H1 (cell line): Measurements from ENCODE around the gene ODF4. TPM values are rescaled to one million over a fixed set of nuclear protein-coding genes. Genes with fewer than 3 reads are reported as not detected.
A peak's percentile ranks its signal among the peaks of the same experiment; 100 is the strongest.

Source experiments
- CTCF ChIA-PET: fragments of 300-600 bp; sonication (Branson Sonifier 250); formaldehyde crosslinking; loops from one replicate; lab custom pipeline; 2021; ENCODE audit not compliant: partially characterized antibody; lab: Charles Lee
- POLR2A ChIA-PET: fragments of 300-600 bp; sonication (Branson Sonifier 250); formaldehyde crosslinking; loops from one replicate; lab custom pipeline; 2021; ENCODE audit warnings: inconsistent platforms; ENCODE audit not compliant: partially characterized antibody; lab: Charles Lee
- DNase-seq, 2 experiments: peaks; one replicate each; pipeline versions ENCODE4 v3.0.0 to v3.0.0-alpha.2; 2010 to 2022; ENCODE audit warnings: low spot score in 2 of 2, low read depth in 1 of 2, mixed read lengths in 1 of 2
- FAIRE-seq: peaks from 2 replicates; lab custom pipeline; 2011; peaks lifted over from hg19 to GRCh38; lab: Jason Lieb, UNC
- H2AFZ ChIP-seq: 2 replicates; pipeline ENCODE4 v1.8.1; 2012; ENCODE audit warnings: low read length, inconsistent platforms
- H2AK5ac ChIP-seq: 2 replicates; pipeline ENCODE4 v1.6.1; 2013; ENCODE audit warnings: low read depth, low read length
- H2BK120ac ChIP-seq: replicated peaks from 2 replicates; pipeline ENCODE3; 2013; ENCODE audit warnings: low read depth, low read length, inconsistent platforms
- H2BK12ac ChIP-seq: 2 replicates; pipeline ENCODE4 v1.6.1; 2013; ENCODE audit warnings: low read depth, low read length
- H2BK15ac ChIP-seq: 2 replicates; pipeline ENCODE4 v1.6.1; 2013; ENCODE audit warnings: low read length
- H2BK20ac ChIP-seq: 2 replicates; pipeline ENCODE4 v1.6.1; 2013; ENCODE audit warnings: low read length
- H2BK5ac ChIP-seq: 2 replicates; pipeline ENCODE4 v1.6.1; 2013; ENCODE audit warnings: low read depth, low read length
- H3K14ac ChIP-seq: 2 replicates; pipeline ENCODE4 v1.6.1; 2013; ENCODE audit warnings: inconsistent platforms; ENCODE audit not compliant: insufficient read length
- H3K18ac ChIP-seq: 2 replicates; pipeline ENCODE4 v1.6.1; 2013; ENCODE audit warnings: low read length; ENCODE audit errors: extremely low read depth
- H3K23ac ChIP-seq: 2 replicates; pipeline ENCODE4 v1.6.1; 2013; ENCODE audit warnings: inconsistent platforms; ENCODE audit not compliant: insufficient read length
- H3K23me2 ChIP-seq: 2 replicates; pipeline ENCODE4 v1.6.1; 2013; ENCODE audit warnings: low read depth, low read length
- H3K27ac ChIP-seq: 2 replicates; pipeline ENCODE4 v1.6.1; 2011; ENCODE audit warnings: low read depth, low read length, inconsistent platforms
- H3K27me3 ChIP-seq, 4 experiments: replicated peaks in 1 of 4; 1 replicate in 1 of 4; 2 replicates in 3 of 4; pipeline versions ENCODE4 v1.6.1 to v1.8.1; 2011 to 2013; ENCODE audit warnings: low read length in 3 of 4, mild to moderate bottlenecking in 3 of 4, inconsistent platforms in 2 of 4, mixed read lengths in 2 of 4, moderate library complexity in 1 of 4; ENCODE audit not compliant: control insufficient read depth in 3 of 4, insufficient read depth in 3 of 4; ENCODE audit errors: extremely low read depth in 1 of 4
- H3K36me3 ChIP-seq, 4 experiments: 2 replicates each; pipeline versions ENCODE4 v1.6.1 to v1.8.1; 2011 to 2013; ENCODE audit warnings: mild to moderate bottlenecking in 4 of 4, low read length in 3 of 4, moderate library complexity in 2 of 4, control low read depth in 1 of 4, inconsistent platforms in 1 of 4; ENCODE audit not compliant: insufficient read depth in 4 of 4, control insufficient read depth in 2 of 4
- H3K4ac ChIP-seq: replicated peaks from 2 replicates; pipeline ENCODE3; 2013; ENCODE audit warnings: low read length, low read depth, mixed read lengths, inconsistent platforms; ENCODE audit not compliant: insufficient read length
- H3K4me1 ChIP-seq, 4 experiments: replicated peaks in 1 of 4; 1 replicate in 1 of 4; 2 replicates in 3 of 4; pipeline versions ENCODE4 v1.6.1 to v1.8.1; 2011 to 2013; ENCODE audit warnings: low read length in 3 of 4, inconsistent platforms in 2 of 4, mixed read lengths in 1 of 4; ENCODE audit not compliant: insufficient read depth in 4 of 4, control insufficient read depth in 3 of 4
- H3K4me2 ChIP-seq, 2 experiments: 2 replicates each; pipeline versions ENCODE4 v1.6.1 to v1.8.1; 2011 to 2013; ENCODE audit warnings: low read depth in 2 of 2, low read length in 2 of 2, control low read depth in 1 of 2, inconsistent platforms in 1 of 2, mild to moderate bottlenecking in 1 of 2; ENCODE audit not compliant: insufficient read depth in 1 of 2
- H3K4me3 ChIP-seq, 4 experiments: fragments of 200-600, 300-600 bp in 1 of 4; sonication (generic), shearing (Covaris generic), sonication (Bioruptor Twin) in 1 of 4; 2 replicates each; pipeline versions ENCODE4 v1.5.1 to v1.8.1; 2011 to 2016; ENCODE audit warnings: low read length in 4 of 4, low read depth in 3 of 4, control low read depth in 2 of 4, inconsistent platforms in 2 of 4, mild to moderate bottlenecking in 2 of 4, mixed read lengths in 1 of 4, moderate library complexity in 1 of 4; ENCODE audit not compliant: insufficient read depth in 2 of 4; ENCODE audit errors: extremely low read depth in 1 of 4
- H3K56ac ChIP-seq: replicated peaks from 2 replicates; pipeline ENCODE3; 2013; ENCODE audit warnings: low read depth, mild to moderate bottlenecking, mixed read lengths, low read length, inconsistent platforms; ENCODE audit not compliant: insufficient read length
- H3K79me1 ChIP-seq: 2 replicates; pipeline ENCODE4 v1.6.1; 2013; ENCODE audit warnings: low read depth, low read length, control low read depth
- H3K79me2 ChIP-seq, 2 experiments: 2 replicates each; pipeline versions ENCODE4 v1.6.1 to v1.8.1; 2012 to 2013; ENCODE audit warnings: low read length in 2 of 2, mild to moderate bottlenecking in 2 of 2, inconsistent platforms in 1 of 2; ENCODE audit not compliant: insufficient read depth in 2 of 2, control insufficient read depth in 1 of 2
- H3K9ac ChIP-seq, 4 experiments: replicated peaks in 1 of 4; 1 replicate in 1 of 4; 2 replicates in 3 of 4; pipeline versions ENCODE4 v1.6.1 to v1.8.1; 2011 to 2013; ENCODE audit warnings: low read depth in 3 of 4, low read length in 3 of 4, control low read depth in 2 of 4, mild to moderate bottlenecking in 2 of 4, moderate library complexity in 2 of 4, inconsistent platforms in 1 of 4; ENCODE audit errors: extremely low read depth in 1 of 4
- H3K9me3 ChIP-seq, 2 experiments: 2 replicates each; pipeline versions ENCODE4 v1.6.1 to v1.8.1; 2012 to 2013; ENCODE audit warnings: mild to moderate bottlenecking in 2 of 2, moderate library complexity in 2 of 2, control low read depth in 1 of 2, inconsistent platforms in 1 of 2, low read depth in 1 of 2, low read length in 1 of 2, mixed read lengths in 1 of 2; ENCODE audit not compliant: insufficient read depth in 2 of 2
- H4K20me1 ChIP-seq, 2 experiments: replicated peaks in 1 of 2; 2 replicates each; pipeline versions ENCODE3 to v1.8.1; 2011 to 2013; ENCODE audit warnings: inconsistent platforms in 2 of 2, low read length in 2 of 2, mild to moderate bottlenecking in 1 of 2; ENCODE audit not compliant: insufficient read depth in 2 of 2, control insufficient read depth in 1 of 2
- H4K5ac ChIP-seq: 2 replicates; pipeline ENCODE4 v1.6.1; 2013; ENCODE audit warnings: low read length, low read depth, mixed read lengths, inconsistent platforms; ENCODE audit not compliant: insufficient read length
- H4K8ac ChIP-seq: 2 replicates; pipeline ENCODE4 v1.8.0; 2013; ENCODE audit warnings: mild to moderate bottlenecking, moderate library complexity, low read length, inconsistent platforms; ENCODE audit not compliant: insufficient read depth; ENCODE audit errors: extremely low read depth
- H4K91ac ChIP-seq: replicated peaks from 2 replicates; pipeline ENCODE3; 2013; ENCODE audit warnings: low read length, mixed read lengths, inconsistent platforms; ENCODE audit not compliant: insufficient read length
- ASH2L ChIP-seq: fragments of 200-600, 300-600 bp; sonication (generic); IDR thresholded peaks from one replicate; pipeline ENCODE4 v1.7.1; 2017; ENCODE audit warnings: low read length
- CTCF ChIP-seq, 3 experiments: IDR thresholded peaks; 1 replicate in 2 of 3; 2 replicates in 1 of 3; pipeline versions ENCODE4 v1.5.1 to v1.6.1; 2011; ENCODE audit warnings: low read length in 3 of 3, mild to moderate bottlenecking in 3 of 3, inconsistent platforms in 2 of 3, low read depth in 1 of 3, moderate library complexity in 1 of 3; ENCODE audit not compliant: insufficient read depth in 1 of 3; ENCODE audit errors: control extremely low read depth in 1 of 3
- GABPA ChIP-seq: IDR thresholded peaks from 2 replicates; pipeline ENCODE4 v1.6.1; 2011; ENCODE audit warnings: mild to moderate bottlenecking, low read length, moderate library complexity, borderline replicate concordance; ENCODE audit not compliant: insufficient read depth
- GTF2F1 ChIP-seq: IDR thresholded peaks from 2 replicates; pipeline ENCODE4 v1.6.1; 2012; ENCODE audit warnings: low read depth, low read length, improper control_type of control experiment, borderline replicate concordance
- POLR2A ChIP-seq, 2 experiments: IDR thresholded peaks; 1 replicate in 1 of 2; 2 replicates in 1 of 2; pipeline ENCODE4 v1.6.1; 2011; ENCODE audit warnings: low read depth in 2 of 2, low read length in 2 of 2, mild to moderate bottlenecking in 2 of 2; ENCODE audit errors: control extremely low read depth in 1 of 2
- RBBP5 ChIP-seq: IDR thresholded peaks from 2 replicates; pipeline ENCODE4 v1.7.1; 2012; ENCODE audit warnings: low read depth, mild to moderate bottlenecking, inconsistent platforms, low read length, moderate library complexity, borderline replicate concordance
- SIN3A ChIP-seq, 2 experiments: IDR thresholded peaks in 1 of 2; conservative IDR thresholded peaks in 1 of 2; 2 replicates each; pipeline ENCODE4 v1.6.1; 2011 to 2012; ENCODE audit warnings: low read length in 2 of 2, improper control_type of control experiment in 1 of 2, low read depth in 1 of 2, mild to moderate bottlenecking in 1 of 2
- SP4 ChIP-seq: IDR thresholded peaks from 2 replicates; pipeline ENCODE4 v1.6.1; 2012; ENCODE audit warnings: low read length, inconsistent platforms
- SUZ12 ChIP-seq: fragments of 200-600 bp; sonication (generic); IDR thresholded peaks from 2 replicates; pipeline ENCODE4 v1.6.1; 2012; ENCODE audit warnings: mild to moderate bottlenecking, inconsistent platforms, low read length, moderate library complexity, mixed read lengths
- WGBS, 2 experiments: shearing (Covaris generic) in 1 of 2; methylation state at CpG; one replicate each; pipeline versions ENCODE4 v1.1.6 to v1.1.7; 2013 to 2015; ENCODE audit warnings: low lambda C conversion rate in 2 of 2, mixed read lengths in 2 of 2, inconsistent platforms in 1 of 2, low coverage in 1 of 2, missing lambda C conversion rate in 1 of 2; ENCODE audit not compliant: insufficient replicate concordance in 2 of 2, insufficient coverage in 1 of 2, insufficient read length in 1 of 2; ENCODE audit errors: extremely low coverage in 1 of 2, missing lambda C conversion rate in 1 of 2; 5-methylcytosine and 5-hydroxymethylcytosine counted together
- polyA plus RNA-seq, 7 experiments: library from polyadenylated mRNA; depleted of rRNA in 3 of 7; stranded (reverse) in 5 of 7; unstranded in 2 of 7; fragments of >200 nt in 5 of 7; fragments of 200-250 nt in 2 of 7; gene quantifications; 1 replicate in 5 of 7; 2 replicates in 1 of 7; 4 replicates in 1 of 7; pipeline versions ENCODE4 v1.2.1 to v1.2.3, GENCODE V29; 2011 to 2013; ENCODE audit warnings: missing spikeins in 2 of 7, mixed read lengths in 2 of 7
- total RNA-seq: library from RNA; stranded (reverse); fragmentation: NEBNext Ultra II Directional; extraction: Animal tissue kit (Norgen Biotek cat#: 25700); gene quantifications from 2 replicates; pipeline ENCODE4 v1.2.1, GENCODE V29; 2021

The ODF4 gene
- total and polyA plus RNA-seq, 2 of the 8 experiments (the other 6 are each of a cell fraction or from before 2014, with no cell fraction given): not detected

- no peaks in the 10 kb centered on the region for H3K36me3 ChIP-seq
- H3K79me1 ChIP-seq: no peaks in the 10 kb centered on the region
- no peak overlapping the region for H3K23ac ChIP-seq
- H3K79me2 ChIP-seq: no peaks in the 10 kb centered on the region
- H4K91ac ChIP-seq: no peak overlapping the region
- no peak overlapping the region for H3K4ac ChIP-seq
- peak overlapping the region; percentile 16 for H4K8ac ChIP-seq
- H3K18ac ChIP-seq: peak overlapping the region; percentile 38
- peak overlapping the region in 1 of 4 experiments; percentile 22; a peak in 1 of 7 replicates for H3K9ac ChIP-seq
- H3K23me2 ChIP-seq: peaks cover 14% of the 10 kb centered on the region
- peak overlapping the region; percentile 66; the same call in 1 of the 2 replicates for H2BK5ac ChIP-seq
- H3K4me3 ChIP-seq: peak overlapping the region; percentile 46 to 79 (median 66)
- ChIA-PET CTCF (interaction anchor here (0.6 to 5.9 kb wide), 5 partner anchors 11 to 132 kb away, joined by 3 to 21 read pairs (median 3); partner anchors contain the start of gene RPL26), POLR2A (interaction anchor here (0.7 to 3.6 kb wide), 8 partner anchors 11 to 93 kb away, joined by 3 to 24 read pairs (median 4); partner anchors contain the start of genes KRABD2, RPL26 and SLC25A35)
- FAIRE-seq (no peak), DNase-seq (peak in 1 of 2 experiments; percentile 69)
- no peak overlapping the region for H3K14ac ChIP-seq
- H3K9me3 ChIP-seq: no peaks in the 10 kb centered on the region
- no peak overlapping the region for H2BK20ac ChIP-seq
- WGBS, 2 experiments: 9% methylated on average over 23 of the region's 26 CpGs; no CpG with 5 or more reads in 1 of the 2 experiments
- no peak overlapping the region for H4K5ac ChIP-seq
- no peak overlapping the region for H2BK120ac ChIP-seq
- no peaks in the 10 kb centered on the region for H4K20me1 ChIP-seq
- no peak overlapping the region for H3K56ac ChIP-seq
- H2BK15ac ChIP-seq: no peak overlapping the region; the same call in 1 of the 2 replicates
- peak overlapping the region; percentile 97 for H2AFZ ChIP-seq
- peak overlapping the region; percentile 97 to 98 for H3K4me2 ChIP-seq
- H3K4me1 ChIP-seq: peaks cover 0 to 16% (median 4%) of the 10 kb centered on the region in 4 experiments; a peak in 5 of 7 replicates
- H2AK5ac ChIP-seq: no peak overlapping the region
- H2BK12ac ChIP-seq: peak overlapping the region; percentile 68; the same call in 1 of the 2 replicates
- H3K27me3 ChIP-seq: peaks cover 3 to 30% (median 23%) of the 10 kb centered on the region in 4 experiments
- H3K27ac ChIP-seq: no peak overlapping the region
- TF ChIP-seq GABPA (peak; percentile 51; the same call in 1 of the 2 replicates), SP4 (no peak), SIN3A (conservative IDR thresholded peaks at IDR 0.05 in 1 of 2, IDR thresholded peaks at IDR 0.05 in 1 of 2; ENCODE audit: low read depth in 1 of 2, low read length in 2 of 2) (0 out of 4 replicates have a peak, but pooled peaks of 1 of the 2 experiments have one; percentile 37), SUZ12 (peak; percentile 47; the same call in 1 of the 2 replicates), POLR2A (IDR thresholded peaks at IDR 0.05; ENCODE audit: control extremely low read depth in 1 of 2, low read depth in 2 of 2, low read length in 2 of 2) (no peak), GTF2F1 (no peak), RBBP5 (0 out of 2 replicates have a peak, but pooled peaks have one; percentile 26), CTCF (IDR thresholded peaks at IDR 0.05; ENCODE audit: control extremely low read depth in 1 of 3, insufficient read depth in 1 of 3, low read depth in 1 of 3, low read length in 3 of 3) (peak in 1 of 3 experiments; percentile 4; a peak in 1 of 4 replicates), ASH2L (peak; percentile 72)
These were observed 23.8 kb upstream of the ODF4 start for GRCh38 chr17:8315764-8316217.
